Ovary (tissue), 9 donors: ENCODE results near the gene LRP1. TPM values are rescaled to one million over a fixed set of nuclear protein-coding genes. Genes with fewer than 3 reads are reported as not detected.
A peak's percentile ranks its signal among the peaks of the same experiment; 100 is the strongest.

ENCODE experiments used
- DNase-seq, 5 donors: peaks; one replicate each; pipeline ENCODE4 v3.0.0-alpha.2; 2019 to 2020
- H3K27ac ChIP-seq, 2 donors: fragments of 200-600 bp; one replicate each; pipeline versions ENCODE4 v1.5.1 to v1.8.0; 2019 to 2022
- H3K27me3 ChIP-seq: fragments of 200-600 bp; one replicate; pipeline ENCODE4 v1.8.0; 2022
- H3K36me3 ChIP-seq: fragments of 200-600 bp; sonication (generic); one replicate; pipeline ENCODE4 v1.5.1; 2019
- H3K4me1 ChIP-seq: one replicate; pipeline ENCODE4 v1.8.1; 2013; ENCODE audit warnings: mild to moderate bottlenecking, moderate library complexity; ENCODE audit not compliant: insufficient read depth
- H3K4me3 ChIP-seq: fragments of 200-600 bp; sonication (generic); one replicate; pipeline ENCODE4 v1.5.1; 2017
- H3K9me3 ChIP-seq, 2 donors: fragments of 200-600 bp in 1 of 2; sonication (generic) in 1 of 2; one replicate each; pipeline versions ENCODE4 v1.5.1 to v1.8.1; 2013 to 2019; ENCODE audit warnings: mild to moderate bottlenecking in 1 of 2, moderate library complexity in 1 of 2
- CTCF ChIP-seq, 3 donors: fragments of 450-650 bp in 2 of 3; fragments of 200-600 bp in 1 of 3; IDR thresholded peaks; one replicate each; pipeline versions ENCODE4 v1.5.1 to v1.8.0; 2016 to 2022; ENCODE audit warnings: antibody characterized with exemption in 3 of 3, mild to moderate bottlenecking in 1 of 3
- EP300 ChIP-seq: sonication (generic); formaldehyde crosslinking; IDR thresholded peaks from one replicate; pipeline ENCODE4 v1.6.1; 2017; ENCODE audit warnings: antibody characterized with exemption
- POLR2A ChIP-seq: fragments of 450-650 bp; IDR thresholded peaks from one replicate; pipeline ENCODE4 v1.6.1; 2017; ENCODE audit warnings: antibody characterized with exemption, mild to moderate bottlenecking, moderate library complexity
- WGBS, 3 donors: extraction: QIAGEN DNeasy Blood & Tissue Kit in 1 of 3; methylation state at CpG; one replicate each; pipeline versions ENCODE4 v1.1.5 to v1.1.7; 2013 to 2017; 5-methylcytosine and 5-hydroxymethylcytosine counted together
- intact Hi-C, 4 donors: fragments of 100-400 bp; cut with DNase I; formaldehyde crosslinking; loops; one replicate each; pipeline versions ENCODE4 v1.11.0 to v1.15.1; 2022 to 2023
- polyA plus RNA-seq, 2 donors: library from polyadenylated mRNA; stranded (reverse); fragments of 200-250 nt in 1 of 2; fragments of 350-450 nt in 1 of 2; fragmentation: Illumina TruSeq in 1 of 2; extraction: RNeasy Lipid Tissue Mini Kit (QIAGEN cat#74804) in 1 of 2; gene quantifications; one replicate each; pipeline ENCODE4 v1.2.3, GENCODE V29; 2013 to 2014
- total RNA-seq, 7 donors: library from RNA; depleted of rRNA in 2 of 7; stranded (reverse); fragments of >200 nt in 2 of 7; fragmentation: NEBNext Ultra II Directional in 3 of 7; extraction: Animal tissue kit (Norgen Biotek cat#: 25700) in 3 of 7; gene quantifications; one replicate each; pipeline versions ENCODE4 v1.1.0 to v1.2.4, GENCODE V29; 2016 to 2023
- donor health status: DM: no; HTN: no; CAD: no; lungs with moderate emphysema.
- donor health status: DM: no; HTN: no; CAD: no.
- donor health status: Bipolar disorder and iron deficiency.
- donor health status: DM: yes; HTN: yes; CAD: no.
- donor health status: DM: no; HTN: no; CAD: no.
- donor health status: DM: yes; HTN: yes; CAD: no.

Gene LRP1
- total and polyA plus RNA-seq, 9 donors: 76.4 to 640 (median 323) TPM

- TF ChIP-seq CTCF (IDR thresholded peaks at IDR 0.05): no peak
- no peak for TF ChIP-seq EP300
- no peak for TF ChIP-seq POLR2A
- H3K9me3 ChIP-seq: no peaks in the 10 kb centered on the region
- H3K36me3 ChIP-seq: no peaks in the 10 kb centered on the region
- H3K27me3 ChIP-seq: no peaks in the 10 kb centered on the region
- intact Hi-C loops: no loop called here
- DNase-seq: no peak
- H3K4me3 ChIP-seq: peak overlapping the region; percentile 88
- H3K4me1 ChIP-seq: peaks cover 33% of the 10 kb centered on the region
- peak overlapping the region; percentile 52 to 78 for H3K27ac ChIP-seq
- 15 to 43% (median 23%) methylated on average over 2 of the region's 2 CpGs for WGBS, 3 donors
These were observed 2.7 kb downstream of the LRP1 start for GRCh38 chr12:57130941-57131340.

GRCh38 chr12:57131896-57132744 lies 3.8 kb downstream of the LRP1 start:
- DNase-seq: no peak
- Histone ChIP-seq H3K27ac (peak overlapping the region; percentile 50 to 78), H3K4me3 (no peak overlapping the region), H3K36me3 (no peaks in the 10 kb centered on the region), H3K4me1 (peaks cover 30% of the 10 kb centered on the region), H3K27me3 (no peaks in the 10 kb centered on the region), H3K9me3 (no peaks in the 10 kb centered on the region)
- intact Hi-C loops: no loop called here
- WGBS, 3 donors: 30 to 37% (median 31%) methylated on average over 9 of the region's 9 CpGs
- TF ChIP-seq CTCF (IDR thresholded peaks at IDR 0.05): no peak
- TF ChIP-seq EP300: no peak
- TF ChIP-seq POLR2A: no peak

- no peak for DNase-seq
- whole genome bisulfite sequencing, 3 donors: 14 to 33% (median 29%) methylated on average over 4 of the region's 4 CpGs
- H3K4me1 ChIP-seq: peaks cover 34% of the 10 kb centered on the region
- peak overlapping the region; percentile 47 to 78 for H3K27ac ChIP-seq
- H3K27me3 ChIP-seq: no peaks in the 10 kb centered on the region
- no peaks in the 10 kb centered on the region for H3K36me3 ChIP-seq
- TF ChIP-seq POLR2A: no peak
- no peak for TF ChIP-seq CTCF (IDR thresholded peaks at IDR 0.05)
- no peak for TF ChIP-seq EP300
- no peaks in the 10 kb centered on the region for H3K9me3 ChIP-seq
- intact Hi-C loops: no loop called here
- H3K4me3 ChIP-seq: peak overlapping the region; percentile 6
These were observed 4.8 kb downstream of the LRP1 start for GRCh38 chr12:57133013-57133569.

- 35 to 44% (median 35%) methylated on average over 6 of the region's 6 CpGs for WGBS, 3 donors
- H3K27me3 ChIP-seq: no peaks in the 10 kb centered on the region
- no peak for DNase-seq
- intact Hi-C loops: no loop called here
- H3K4me3 ChIP-seq: no peak overlapping the region
- peaks cover 41% of the 10 kb centered on the region for H3K4me1 ChIP-seq
- no peaks in the 10 kb centered on the region for H3K36me3 ChIP-seq
- no peak for TF ChIP-seq POLR2A
- TF ChIP-seq CTCF (IDR thresholded peaks at IDR 0.05): no peak
- peak overlapping the region; percentile 24 to 78 for H3K27ac ChIP-seq
- H3K9me3 ChIP-seq: no peaks in the 10 kb centered on the region
These were observed 5.6 kb downstream of the LRP1 start for GRCh38 chr12:57133916-57134315.
